ENCODE results near the gene FOXJ3.

FOXJ3 gene

DNA sequence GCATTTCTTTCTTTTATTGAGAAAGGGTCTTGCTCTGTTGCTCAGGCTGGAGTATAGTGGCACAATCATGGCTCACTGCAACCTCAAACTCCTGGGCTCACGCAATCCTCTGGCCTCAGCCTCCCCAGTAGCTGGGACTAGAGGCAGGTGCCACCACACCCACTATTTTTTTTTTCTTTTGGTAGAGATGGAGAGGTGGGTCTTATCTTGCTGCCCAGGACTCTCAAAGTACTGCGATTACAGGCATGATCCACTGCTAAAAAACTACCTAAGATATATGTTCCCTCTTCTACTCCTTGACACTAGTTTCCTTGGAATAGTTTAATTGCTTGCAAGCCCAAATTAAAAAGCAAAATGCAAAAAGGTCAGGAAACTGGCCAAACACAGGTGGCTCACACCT is 113.6 kb downstream of the FOXJ3 start:
- no peak for DNase-seq
- Mint-ChIP-seq H3K4me3 (no peak overlapping the region), H3K27ac (no peak overlapping the region), H3K27me3 (ENCODE audit: low read depth, poor library complexity) (no peaks in the 10 kb centered on the region), H3K4me1 (peaks cover 17% of the 10 kb centered on the region), H3K9me3 (peaks cover 5% of the 10 kb centered on the region), H3K36me3 (ENCODE audit: low read depth) (peaks cover 55% of the 10 kb centered on the region)
- TF ChIP-seq, protein P1, sequence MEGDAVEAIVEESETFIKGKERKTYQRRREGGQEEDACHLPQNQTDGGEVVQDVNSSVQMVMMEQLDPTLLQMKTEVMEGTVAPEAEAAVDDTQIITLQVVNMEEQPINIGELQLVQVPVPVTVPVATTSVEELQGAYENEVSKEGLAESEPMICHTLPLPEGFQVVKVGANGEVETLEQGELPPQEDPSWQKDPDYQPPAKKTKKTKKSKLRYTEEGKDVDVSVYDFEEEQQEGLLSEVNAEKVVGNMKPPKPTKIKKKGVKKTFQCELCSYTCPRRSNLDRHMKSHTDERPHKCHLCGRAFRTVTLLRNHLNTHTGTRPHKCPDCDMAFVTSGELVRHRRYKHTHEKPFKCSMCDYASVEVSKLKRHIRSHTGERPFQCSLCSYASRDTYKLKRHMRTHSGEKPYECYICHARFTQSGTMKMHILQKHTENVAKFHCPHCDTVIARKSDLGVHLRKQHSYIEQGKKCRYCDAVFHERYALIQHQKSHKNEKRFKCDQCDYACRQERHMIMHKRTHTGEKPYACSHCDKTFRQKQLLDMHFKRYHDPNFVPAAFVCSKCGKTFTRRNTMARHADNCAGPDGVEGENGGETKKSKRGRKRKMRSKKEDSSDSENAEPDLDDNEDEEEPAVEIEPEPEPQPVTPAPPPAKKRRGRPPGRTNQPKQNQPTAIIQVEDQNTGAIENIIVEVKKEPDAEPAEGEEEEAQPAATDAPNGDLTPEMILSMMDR (IDR thresholded peaks at IDR 0.05), result no peak

DNA sequence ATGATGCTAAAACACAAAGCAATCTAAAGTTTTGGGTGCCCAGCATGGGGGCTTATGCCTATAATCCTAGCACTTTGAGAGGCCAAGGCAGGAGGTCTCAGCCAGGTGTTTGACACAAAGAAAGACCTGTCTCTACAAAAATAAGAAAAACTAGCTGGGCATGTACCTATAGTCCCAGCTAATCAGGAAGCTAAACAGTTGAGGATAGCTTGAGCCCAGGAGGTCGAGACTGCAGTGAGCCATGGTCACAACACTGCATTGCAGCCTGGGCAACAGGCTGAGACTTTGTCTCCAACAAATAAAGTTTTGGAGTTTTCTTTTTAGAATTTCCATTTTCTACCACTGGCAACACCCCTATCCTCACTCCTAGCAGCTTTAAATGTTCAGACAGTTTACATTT is 115.4 kb downstream of the FOXJ3 start:
- Mint-ChIP-seq H3K4me1 (peaks cover 17% of the 10 kb centered on the region), H3K27me3 (ENCODE audit: low read depth, poor library complexity) (no peaks in the 10 kb centered on the region), H3K4me3 (no peak overlapping the region), H3K36me3 (ENCODE audit: low read depth) (peaks cover 63% of the 10 kb centered on the region), H3K9me3 (peaks cover 10% of the 10 kb centered on the region), H3K27ac (no peak overlapping the region)
- TF ChIP-seq, protein P1 (IDR thresholded peaks at IDR 0.05), result no peak
- no peak for DNase-seq

GRCh38 chr1:42214447-42214871 is 120.6 kb downstream of the FOXJ3 start:
- TF ChIP-seq, protein P1 (IDR thresholded peaks at IDR 0.05), result no peak
- no peak overlapping the region for H3K27ac Mint-ChIP-seq
- no peaks in the 10 kb centered on the region for H3K27me3 Mint-ChIP-seq (ENCODE audit: low read depth, poor library complexity)
- DNase-seq, result no peak
- no peak overlapping the region for H3K4me3 Mint-ChIP-seq
- H3K36me3 Mint-ChIP-seq (ENCODE audit: low read depth), result peaks cover 84% of the 10 kb centered on the region
- peaks cover 41% of the 10 kb centered on the region for H3K9me3 Mint-ChIP-seq
- peaks cover 12% of the 10 kb centered on the region for H3K4me1 Mint-ChIP-seq

- H3K4me1 Mint-ChIP-seq, result peaks cover 14% of the 10 kb centered on the region
Measured at GRCh38 chr1:42211224-42211623, 123.8 kb downstream of the FOXJ3 start.

DNA sequence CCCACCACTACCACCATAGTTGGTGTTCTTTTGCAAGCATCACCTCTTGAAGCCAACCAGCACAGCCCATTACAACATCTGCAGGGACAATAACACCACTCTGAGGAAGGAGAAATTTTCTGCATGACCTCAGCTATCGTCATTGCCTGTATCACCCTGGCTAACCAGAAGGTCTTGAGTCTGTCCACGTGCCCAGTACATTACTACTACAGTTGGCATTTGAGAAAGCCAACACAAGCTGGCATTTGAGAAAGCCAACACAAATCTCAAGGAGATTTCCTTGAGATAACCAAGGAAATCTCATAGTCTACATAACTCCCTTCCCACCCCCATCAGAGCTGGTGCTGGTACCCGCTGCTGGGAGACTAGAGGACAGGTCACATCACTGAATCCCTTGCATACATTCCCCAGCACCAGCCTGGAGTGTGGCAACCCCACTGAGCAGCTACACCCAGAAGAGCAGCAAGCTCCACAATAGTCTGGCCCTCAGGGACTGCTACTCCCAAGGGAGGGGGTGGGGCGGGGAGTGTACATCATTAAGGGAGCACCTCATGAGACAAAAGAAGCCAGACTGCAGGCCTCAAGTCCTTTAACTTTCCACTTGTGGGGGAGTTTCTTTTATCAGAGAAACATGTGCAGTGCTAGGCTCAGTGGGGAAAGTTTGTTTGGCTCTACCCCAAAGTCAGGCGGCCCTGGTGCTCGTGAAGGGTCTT is 124.5 kb downstream of the FOXJ3 start:
- peaks cover 14% of the 10 kb centered on the region for H3K4me1 Mint-ChIP-seq
- DNase-seq, result no peak
- H3K36me3 Mint-ChIP-seq (ENCODE audit: low read depth), result peaks cover 95% of the 10 kb centered on the region
- no peak overlapping the region for H3K27ac Mint-ChIP-seq
- H3K9me3 Mint-ChIP-seq, result peaks cover 53% of the 10 kb centered on the region
- no peaks in the 10 kb centered on the region for H3K27me3 Mint-ChIP-seq (ENCODE audit: low read depth, poor library complexity)
- H3K4me3 Mint-ChIP-seq, result no peak overlapping the region
- TF ChIP-seq, protein P1 (IDR thresholded peaks at IDR 0.05), result no peak

More at GRCh38 chr1:42211224-42211623, 123.8 kb downstream of the FOXJ3 start:
- no peak overlapping the region for H3K27ac Mint-ChIP-seq
- H3K36me3 Mint-ChIP-seq (ENCODE audit: low read depth), result peaks cover 90% of the 10 kb centered on the region
- no peak for DNase-seq
- H3K9me3 Mint-ChIP-seq, result peaks cover 53% of the 10 kb centered on the region
- H3K4me3 Mint-ChIP-seq, result no peak overlapping the region
- TF ChIP-seq, protein P1 (IDR thresholded peaks at IDR 0.05), result no peak
- H3K27me3 Mint-ChIP-seq (ENCODE audit: low read depth, poor library complexity), result no peaks in the 10 kb centered on the region
